Endothelial cell of umbilical vein (primary cell): ENCODE results near the gene C17orf114.

Experiments used
- EZH2 ChIP-seq: IDR thresholded peaks from 2 replicates; pipeline ENCODE4 v1.6.1; 2012; ENCODE audit warnings: borderline replicate concordance, low read depth, mild to moderate bottlenecking, moderate library complexity, low read length, inconsistent platforms; ENCODE audit not compliant: severe bottlenecking
- JUN ChIP-seq: IDR thresholded peaks from 2 replicates; pipeline ENCODE4 v1.6.1; 2011; ENCODE audit warnings: borderline replicate concordance, low read depth; ENCODE audit not compliant: insufficient read length, insufficient read depth
- MYC ChIP-seq: IDR thresholded peaks from one replicate; pipeline ENCODE4 v1.6.1; 2011; ENCODE audit warnings: mild to moderate bottlenecking, low read depth, low read length
- POLR2A ChIP-seq: IDR thresholded peaks from 2 replicates; pipeline ENCODE4 v1.6.1; 2012; ENCODE audit warnings: low read depth, mild to moderate bottlenecking, control low read depth, low read length
- POLR2AphosphoS5 ChIP-seq: IDR thresholded peaks from 2 replicates; pipeline ENCODE4 v1.6.1; 2012; ENCODE audit warnings: low read depth, mild to moderate bottlenecking, control low read depth, low read length, moderate library complexity; ENCODE audit not compliant: insufficient read depth
- TF ChIP-seq, protein P1 (sequence below), 2 donors: IDR thresholded peaks; 1 replicate in 1 of 2; 2 replicates in 1 of 2; pipeline ENCODE4 v1.5.1; 2011; ENCODE audit warnings: low read length in 2 of 2, mild to moderate bottlenecking in 2 of 2, moderate library complexity in 2 of 2, control low read depth in 1 of 2, inconsistent platforms in 1 of 2, low read depth in 1 of 2; ENCODE audit not compliant: insufficient read depth in 1 of 2; ENCODE audit errors: extremely low read depth in 1 of 2
- TF ChIP-seq, protein P2 (sequence below): IDR thresholded peaks from 2 replicates; pipeline ENCODE4 v1.6.1; 2011; ENCODE audit not compliant: insufficient read depth, insufficient read length

DNA sequence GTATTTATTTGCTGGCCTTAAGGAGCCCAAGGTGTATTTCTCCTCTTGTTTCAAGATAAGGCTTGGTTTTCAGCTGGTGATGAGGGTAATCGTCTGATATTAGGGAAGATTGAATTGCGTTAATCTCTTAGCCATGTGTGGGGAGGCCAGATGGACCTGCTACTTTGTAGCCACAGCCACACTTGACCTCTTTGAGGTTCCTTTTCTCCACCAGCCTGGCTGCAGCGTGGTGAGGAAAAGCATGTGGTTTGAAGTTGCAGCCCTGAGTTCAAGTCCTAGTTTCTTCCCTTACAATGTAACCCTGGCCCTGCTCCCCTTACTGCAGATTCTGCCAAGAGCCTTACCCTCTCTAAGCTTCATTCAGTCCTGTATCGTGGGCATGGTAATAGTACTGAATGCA is 34.1 kb upstream of the C17orf114 start:
- TF ChIP-seq, protein P1, sequence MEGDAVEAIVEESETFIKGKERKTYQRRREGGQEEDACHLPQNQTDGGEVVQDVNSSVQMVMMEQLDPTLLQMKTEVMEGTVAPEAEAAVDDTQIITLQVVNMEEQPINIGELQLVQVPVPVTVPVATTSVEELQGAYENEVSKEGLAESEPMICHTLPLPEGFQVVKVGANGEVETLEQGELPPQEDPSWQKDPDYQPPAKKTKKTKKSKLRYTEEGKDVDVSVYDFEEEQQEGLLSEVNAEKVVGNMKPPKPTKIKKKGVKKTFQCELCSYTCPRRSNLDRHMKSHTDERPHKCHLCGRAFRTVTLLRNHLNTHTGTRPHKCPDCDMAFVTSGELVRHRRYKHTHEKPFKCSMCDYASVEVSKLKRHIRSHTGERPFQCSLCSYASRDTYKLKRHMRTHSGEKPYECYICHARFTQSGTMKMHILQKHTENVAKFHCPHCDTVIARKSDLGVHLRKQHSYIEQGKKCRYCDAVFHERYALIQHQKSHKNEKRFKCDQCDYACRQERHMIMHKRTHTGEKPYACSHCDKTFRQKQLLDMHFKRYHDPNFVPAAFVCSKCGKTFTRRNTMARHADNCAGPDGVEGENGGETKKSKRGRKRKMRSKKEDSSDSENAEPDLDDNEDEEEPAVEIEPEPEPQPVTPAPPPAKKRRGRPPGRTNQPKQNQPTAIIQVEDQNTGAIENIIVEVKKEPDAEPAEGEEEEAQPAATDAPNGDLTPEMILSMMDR (IDR thresholded peaks at IDR 0.05; ENCODE audit: extremely low read depth in 1 of 2, insufficient read depth in 1 of 2, low read depth in 1 of 2, low read length in 2 of 2): no peak
- TF ChIP-seq POLR2A (no peak), POLR2AphosphoS5 (no peak), EZH2 (no peak), JUN (no peak), MYC (no peak)
- TF ChIP-seq, protein P2, sequence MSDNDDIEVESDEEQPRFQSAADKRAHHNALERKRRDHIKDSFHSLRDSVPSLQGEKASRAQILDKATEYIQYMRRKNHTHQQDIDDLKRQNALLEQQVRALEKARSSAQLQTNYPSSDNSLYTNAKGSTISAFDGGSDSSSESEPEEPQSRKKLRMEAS: no peak
